GM06990 (cell line): ENCODE measurements around the gene WDR91.

Experiments used
- DNase-seq: peaks from one replicate; pipeline ENCODE4 v3.0.0-alpha.2; 2011; ENCODE audit not compliant: insufficient read length; ENCODE audit errors: extremely low read depth
- H3K27me3 ChIP-seq: replicated peaks from 2 replicates; pipeline ENCODE4 v1.6.0; 2011; ENCODE audit warnings: low read length; ENCODE audit not compliant: control insufficient read depth, insufficient read depth
- H3K36me3 ChIP-seq: 2 replicates; pipeline ENCODE4 v1.5.1; 2011; ENCODE audit warnings: low read length; ENCODE audit not compliant: control insufficient read depth, insufficient read depth
- H3K4me3 ChIP-seq: replicated peaks from 2 replicates; pipeline ENCODE4 v1.5.1; 2011; ENCODE audit warnings: low read depth, mild to moderate bottlenecking, control low read depth, low read length
- CTCF ChIP-seq: IDR thresholded peaks from 2 replicates; pipeline ENCODE4 v1.5.1; 2011; ENCODE audit warnings: low read length, control low read depth, mild to moderate bottlenecking, inconsistent platforms; ENCODE audit not compliant: insufficient read depth, poor library complexity, severe bottlenecking

The WDR91 gene

GRCh38 chr7:135245226-135246190, 34.2 kb upstream of the WDR91 start:
- H3K36me3 ChIP-seq, result no peaks in the 10 kb centered on the region
- TF ChIP-seq CTCF, result no peak
- no peak for DNase-seq
- no peaks in the 10 kb centered on the region for H3K27me3 ChIP-seq
- H3K4me3 ChIP-seq, result no peak overlapping the region

- H3K36me3 ChIP-seq, result no peaks in the 10 kb centered on the region
- H3K27me3 ChIP-seq, result no peaks in the 10 kb centered on the region
- no peak for DNase-seq
- no peak for TF ChIP-seq CTCF
- H3K4me3 ChIP-seq, result no peak overlapping the region
These were observed 30.9 kb upstream of the WDR91 start for GRCh38 chr7:135242096-135242684.

GRCh38 chr7:135240441-135240840, 29.1 kb upstream of the WDR91 start:
- DNase-seq, result no peak
- Histone ChIP-seq H3K27me3 (no peaks in the 10 kb centered on the region), H3K4me3 (no peak overlapping the region), H3K36me3 (no peaks in the 10 kb centered on the region)
- TF ChIP-seq CTCF, result no peak

- no peaks in the 10 kb centered on the region for H3K27me3 ChIP-seq
- no peak for TF ChIP-seq CTCF
- H3K4me3 ChIP-seq, result no peak overlapping the region
- H3K36me3 ChIP-seq, result no peaks in the 10 kb centered on the region
- no peak for DNase-seq
These were observed 27.9 kb upstream of the WDR91 start for GRCh38 chr7:135239263-135239662.

GRCh38 chr7:135238112-135238744, 26.9 kb upstream of the WDR91 start:
- Histone ChIP-seq H3K36me3 (no peaks in the 10 kb centered on the region), H3K4me3 (no peak overlapping the region), H3K27me3 (no peaks in the 10 kb centered on the region)
- peak; percentile 43 for TF ChIP-seq CTCF
- DNase-seq, result no peak
